ENCODE results near the gene SELENOT. TPM values are rescaled to one million over a fixed set of nuclear protein-coding genes. Genes with fewer than 3 reads are reported as not detected.
"Not testable (repeated sequence)": the region's sequence is repeated elsewhere in the genome, so short reads cannot be mapped to it uniquely, and the experiment has no call there.

Gene SELENOT
- total RNA-seq, 1 donor from 2014 or later = 70.3 TPM

GRCh38 chr3:150620002-150620689 is 17.0 kb downstream of the SELENOT start:
- Histone ChIP-seq H3K4me3 (no peak overlapping the region), H3K27me3 (ENCODE audit: low read depth) (no peaks in the 10 kb centered on the region), H3K4me1 (peaks cover 32% of the 10 kb centered on the region), H3K9me3 (replicated peaks) (no peaks in the 10 kb centered on the region), H3K36me3 (peaks cover 8% of the 10 kb centered on the region), H3K27ac (replicated peaks) (no peak overlapping the region)
- intact Hi-C loops (cut with micrococcal nuclease) = no loop called here
- no peak for DNase-seq
- no peak for TF ChIP-seq CTCF (IDR thresholded peaks at IDR 0.05; ENCODE audit: borderline replicate concordance)

- peaks cover 52% of the 10 kb centered on the region for H3K4me1 ChIP-seq
- H3K27me3 ChIP-seq (ENCODE audit: low read depth); H3K4me3 ChIP-seq; H3K27ac ChIP-seq (replicated peaks); DNase-seq; H3K9me3 ChIP-seq (replicated peaks); intact Hi-C loops (cut with micrococcal nuclease): not testable (repeated sequence)
- peaks cover 36% of the 10 kb centered on the region for H3K36me3 ChIP-seq
These were observed 19.8 kb downstream of the SELENOT start for GRCh38 chr3:150622955-150623354.

GRCh38 chr3:150623945-150624344 is 20.8 kb downstream of the SELENOT start:
- TF ChIP-seq CTCF (IDR thresholded peaks at IDR 0.05; ENCODE audit: borderline replicate concordance) = no peak
- Histone ChIP-seq H3K9me3 (replicated peaks) (no peaks in the 10 kb centered on the region), H3K27me3 (ENCODE audit: low read depth) (no peaks in the 10 kb centered on the region), H3K4me1 (peaks cover 56% of the 10 kb centered on the region), H3K27ac (replicated peaks) (peak overlapping the region; percentile 3), H3K36me3 (peaks cover 46% of the 10 kb centered on the region), H3K4me3 (no peak overlapping the region)
- intact Hi-C loops (cut with micrococcal nuclease) = no loop called here
- DNase-seq = no peak

GRCh38 chr3:150626148-150626930 is 23.2 kb downstream of the SELENOT start:
- Histone ChIP-seq H3K4me3 (no peak overlapping the region), H3K9me3 (replicated peaks) (no peaks in the 10 kb centered on the region), H3K36me3 (peaks cover 65% of the 10 kb centered on the region), H3K27ac (replicated peaks) (peak overlapping the region; percentile 5), H3K27me3 (ENCODE audit: low read depth) (no peaks in the 10 kb centered on the region), H3K4me1 (peaks cover 53% of the 10 kb centered on the region)
- TF ChIP-seq CTCF (IDR thresholded peaks at IDR 0.05; ENCODE audit: borderline replicate concordance) = no peak
- DNase-seq = no peak
- intact Hi-C loops (cut with micrococcal nuclease) = no loop called here

- peaks cover 66% of the 10 kb centered on the region for H3K36me3 ChIP-seq
- H3K9me3 ChIP-seq (replicated peaks) = no peaks in the 10 kb centered on the region
- H3K27ac ChIP-seq (replicated peaks) = peak overlapping the region; percentile 33
- DNase-seq = no peak
- H3K4me1 ChIP-seq = peaks cover 42% of the 10 kb centered on the region
- no peak overlapping the region for H3K4me3 ChIP-seq
- intact Hi-C loops (cut with micrococcal nuclease) = no loop called here
- no peak for TF ChIP-seq CTCF (IDR thresholded peaks at IDR 0.05; ENCODE audit: borderline replicate concordance)
- H3K27me3 ChIP-seq (ENCODE audit: low read depth) = no peaks in the 10 kb centered on the region
These were observed 24.4 kb downstream of the SELENOT start for GRCh38 chr3:150627557-150627956.
